SK-N-SH treated with all-trans-retinoic acid at 6 μM for 48 hours (cell line): Measurements from ENCODE around the gene TLN1.

ENCODE experiments used
- CSDC2 ChIP-seq: fragments of 250-450 bp; sonication (Bioruptor Pico); IDR thresholded peaks from 2 replicates; pipeline ENCODE4 v1.5.0; 2020; ENCODE audit warnings: mild to moderate bottlenecking, moderate library complexity
- PATZ1 ChIP-seq: fragments of 250-450 bp; sonication (Bioruptor Pico); IDR thresholded peaks from 2 replicates; pipeline ENCODE4 v1.8.0; 2020; ENCODE audit warnings: mild to moderate bottlenecking, moderate library complexity, borderline replicate concordance
- ZFP3 ChIP-seq: fragments of 250-450 bp; sonication (Bioruptor Pico); IDR thresholded peaks from 2 replicates; pipeline ENCODE4 v1.5.0; 2020; ENCODE audit warnings: mild to moderate bottlenecking, moderate library complexity
- ZFP30 ChIP-seq: fragments of 450-650 bp; formaldehyde crosslinking; IDR thresholded peaks from 2 replicates; pipeline ENCODE4 v1.5.0; 2022; ENCODE audit warnings: mild to moderate bottlenecking, moderate library complexity

GRCh38 chr9:35723908-35724307 lies 8.1 kb downstream of the TLN1 start:
- TF ChIP-seq PATZ1 (CRISPR knock-in tag) (no peak), ZFP30 (CRISPR knock-in tag) (no peak), CSDC2 (no peak), ZFP3 (CRISPR knock-in tag) (no peak)
